Stimulated activated naive CD4-positive, alpha-beta T cell (primary cell): Measurements from ENCODE around the gene COX7B.

Source experiments
- DNase-seq, 6 experiments: peaks; one replicate each; lab custom pipeline; 2025; lab: John Stamatoyannopoulos, UW

COX7B gene

GRCh38 chrX:77945910-77946545 lies 46.8 kb downstream of the COX7B start:
- DNase-seq = no peak

DNA sequence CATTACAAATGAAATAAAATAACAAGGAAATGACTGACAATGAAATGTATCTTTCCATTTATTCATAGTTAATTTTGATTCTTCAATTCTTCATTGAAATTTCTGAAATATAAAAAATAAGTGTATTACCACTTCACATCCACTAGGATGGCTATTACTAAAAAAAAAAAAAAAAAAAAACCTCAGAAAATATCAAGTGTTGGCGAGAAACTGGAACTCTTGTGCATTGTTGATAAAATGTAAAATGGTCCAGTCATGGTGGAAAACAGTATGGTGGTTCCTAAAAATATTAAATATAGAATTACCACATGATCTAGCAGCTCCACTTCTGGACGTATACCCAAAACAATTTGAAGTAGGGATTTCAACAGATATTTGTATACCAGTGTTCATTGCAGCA lies 47.3 kb downstream of the COX7B start:
- no peak for DNase-seq

GRCh38 chrX:77949840-77950239 lies 50.6 kb downstream of the COX7B start:
- no peak for DNase-seq

GRCh38 chrX:77952173-77952572 lies 52.9 kb downstream of the COX7B start:
- no peak for DNase-seq

DNA sequence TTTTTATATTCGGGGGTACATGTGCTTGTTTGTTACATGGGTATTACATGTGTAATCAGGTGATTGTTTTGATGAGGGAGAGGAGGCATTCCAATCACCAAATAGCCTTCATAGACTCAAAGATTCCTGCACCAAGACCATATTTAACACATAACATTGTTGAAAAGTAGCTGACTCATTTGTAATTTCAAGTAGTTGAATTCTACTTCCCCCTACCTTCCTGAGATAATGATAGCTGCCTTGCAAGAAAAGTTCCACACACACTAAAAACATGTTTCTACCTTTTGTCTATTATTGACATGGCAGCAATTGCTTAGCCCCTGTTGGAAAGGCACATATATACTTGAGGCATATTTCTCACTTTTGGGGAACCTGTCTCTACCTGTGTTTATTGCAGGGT lies 54.0 kb downstream of the COX7B start:
- DNase-seq = no peak

- no peak for DNase-seq
These were observed 54.4 kb downstream of the COX7B start for GRCh38 chrX:77953708-77954107.
